Smooth muscle cell (in vitro differentiated cells): ENCODE measurements around the gene TRHDE. TPM values are rescaled to one million over a fixed set of nuclear protein-coding genes. Genes with fewer than 3 reads are reported as not detected.

Source experiments
- DNase-seq: peaks from one replicate; lab custom pipeline; 2025; ENCODE audit not compliant: unreplicated experiment; lab: John Stamatoyannopoulos, UW
- H2AFZ ChIP-seq: fragments of 200-600 bp; sonication (generic); 2 replicates; pipeline ENCODE4 v1.6.0; 2016; ENCODE audit warnings: antibody characterized with exemption, low read depth, mild to moderate bottlenecking
- H3F3A ChIP-seq: fragments of 200-600 bp; sonication (generic); 2 replicates; pipeline ENCODE4 v1.6.0; 2017; ENCODE audit warnings: antibody characterized with exemption, low read depth
- H3K27ac ChIP-seq: fragments of 200-600 bp; sonication (generic); 2 replicates; pipeline ENCODE4 v1.5.1; 2016; ENCODE audit warnings: low read depth, mild to moderate bottlenecking
- H3K27me3 ChIP-seq: fragments of 200-600 bp; sonication (generic); 2 replicates; pipeline ENCODE4 v1.6.1; 2016; ENCODE audit warnings: low read depth, mild to moderate bottlenecking
- H3K36me3 ChIP-seq: fragments of 200-600 bp; sonication (generic); 2 replicates; pipeline ENCODE4 v1.5.1; 2016; ENCODE audit warnings: low read depth
- H3K4me1 ChIP-seq: fragments of 200-600 bp; sonication (generic); 2 replicates; pipeline ENCODE4 v1.5.1; 2016; ENCODE audit warnings: low read depth
- H3K4me2 ChIP-seq: fragments of 200-600 bp; sonication (generic); 2 replicates; pipeline ENCODE4 v1.6.0; 2016; ENCODE audit warnings: mild to moderate bottlenecking
- H3K4me3 ChIP-seq: fragments of 200-600 bp; sonication (generic); 2 replicates; pipeline ENCODE4 v1.5.1; 2016; ENCODE audit warnings: mild to moderate bottlenecking
- H3K79me2 ChIP-seq: fragments of 200-600 bp; sonication (generic); 2 replicates; pipeline ENCODE4 v1.6.0; 2016; ENCODE audit warnings: low read depth, mild to moderate bottlenecking
- H3K9ac ChIP-seq: fragments of 200-600 bp; sonication (generic); 2 replicates; pipeline ENCODE4 v1.6.0; 2016; ENCODE audit warnings: low read depth
- H3K9me3 ChIP-seq: fragments of 200-600 bp; sonication (generic); replicated peaks from 2 replicates; pipeline ENCODE4 v1.5.1; 2016; ENCODE audit warnings: low read depth
- H4K20me1 ChIP-seq: fragments of 200-600 bp; sonication (generic); 2 replicates; pipeline ENCODE4 v1.6.0; 2016; ENCODE audit warnings: low read depth
- CTCF ChIP-seq: fragments of 200-600 bp; sonication (generic); IDR thresholded peaks from 2 replicates; pipeline ENCODE4 v1.5.1; 2017; ENCODE audit warnings: borderline replicate concordance, mild to moderate bottlenecking, antibody characterized with exemption; ENCODE audit not compliant: insufficient read depth, poor library complexity, severe bottlenecking
- WGBS: methylation state at CpG from one replicate; pipeline ENCODE4 v1.1.7; 2016; ENCODE audit warnings: low lambda C conversion rate; 5-methylcytosine and 5-hydroxymethylcytosine counted together
- polyA plus RNA-seq: library from polyadenylated mRNA; unstranded; fragments of >200 nt; fragmentation: Nextera tagmentation; extraction: Ambion mirVana; gene quantifications from 2 replicates; pipeline ENCODE4 v1.2.1, GENCODE V29; 2016
- total RNA-seq: library from RNA; depleted of rRNA; stranded (reverse); fragments of >200 nt; gene quantifications from 2 replicates; pipeline ENCODE4 v1.2.3, GENCODE V29; 2014

The TRHDE gene
- total and polyA plus RNA-seq, 2 experiments from 2014 or later: 0.32 to 0.81 TPM

GRCh38 chr12:72297666-72298065 lies 25.5 kb downstream of the TRHDE start:
- no peak overlapping the region for H3K27ac ChIP-seq
- no peak for DNase-seq
- no peaks in the 10 kb centered on the region for H4K20me1 ChIP-seq
- H3K27me3 ChIP-seq: no peaks in the 10 kb centered on the region
- no peak overlapping the region for H3K9ac ChIP-seq
- no peak for TF ChIP-seq CTCF
- WGBS: 40% methylated on average over 3 of the region's 3 CpGs
- H3K9me3 ChIP-seq: no peaks in the 10 kb centered on the region
- H2AFZ ChIP-seq: no peak overlapping the region
- no peaks in the 10 kb centered on the region for H3F3A ChIP-seq
- H3K4me2 ChIP-seq: no peak overlapping the region
- H3K4me1 ChIP-seq: no peaks in the 10 kb centered on the region
- no peaks in the 10 kb centered on the region for H3K79me2 ChIP-seq
- H3K36me3 ChIP-seq: no peaks in the 10 kb centered on the region
- H3K4me3 ChIP-seq: no peak overlapping the region

- no peak for TF ChIP-seq CTCF
- DNase-seq: no peak
- no peaks in the 10 kb centered on the region for H3K79me2 ChIP-seq
Measured at GRCh38 chr12:72300728-72301127, 28.6 kb downstream of the TRHDE start.

GRCh38 chr12:72304751-72305150 lies 32.6 kb downstream of the TRHDE start:
- Histone ChIP-seq H3K27ac (no peak overlapping the region), H2AFZ (no peak overlapping the region), H3K9ac (no peak overlapping the region), H3K79me2 (no peaks in the 10 kb centered on the region), H3K4me1 (no peaks in the 10 kb centered on the region), H3K4me3 (no peak overlapping the region), H4K20me1 (no peaks in the 10 kb centered on the region), H3K9me3 (no peaks in the 10 kb centered on the region), H3K4me2 (no peak overlapping the region), H3K36me3 (no peaks in the 10 kb centered on the region), H3F3A (no peaks in the 10 kb centered on the region), H3K27me3 (no peaks in the 10 kb centered on the region)
- no peak for DNase-seq
- no peak for TF ChIP-seq CTCF
- WGBS: 73% methylated on average over 2 of the region's 2 CpGs

More at GRCh38 chr12:72300728-72301127, 28.6 kb downstream of the TRHDE start:
- Histone ChIP-seq H2AFZ (no peak overlapping the region), H3K27ac (no peak overlapping the region), H3K4me1 (no peaks in the 10 kb centered on the region), H3K27me3 (no peaks in the 10 kb centered on the region), H3K4me3 (no peak overlapping the region), H4K20me1 (no peaks in the 10 kb centered on the region), H3K9me3 (no peaks in the 10 kb centered on the region), H3K4me2 (no peak overlapping the region), H3K36me3 (no peaks in the 10 kb centered on the region), H3F3A (no peaks in the 10 kb centered on the region), H3K9ac (no peak overlapping the region)
- 86% methylated on average over 3 of the region's 3 CpGs for WGBS

- Histone ChIP-seq H3K9me3 (no peaks in the 10 kb centered on the region), H3K27me3 (no peaks in the 10 kb centered on the region), H4K20me1 (no peaks in the 10 kb centered on the region), H3K4me1 (no peaks in the 10 kb centered on the region), H3K79me2 (no peaks in the 10 kb centered on the region), H2AFZ (no peak overlapping the region), H3K36me3 (no peaks in the 10 kb centered on the region), H3K4me3 (no peak overlapping the region), H3K4me2 (no peak overlapping the region), H3F3A (no peaks in the 10 kb centered on the region), H3K27ac (no peak overlapping the region), H3K9ac (no peak overlapping the region)
- 89% methylated on average over 6 of the region's 6 CpGs for WGBS
- TF ChIP-seq CTCF: no peak
- DNase-seq: no peak
Measured at GRCh38 chr12:72307229-72307628, 35.1 kb downstream of the TRHDE start.
